Ectodermal cell (in vitro differentiated cells): Measurements from ENCODE around the gene RAD9A.

Experiments
- H3K27ac ChIP-seq: 2 replicates; pipeline ENCODE4 v1.7.0; 2013; ENCODE audit warnings: mild to moderate bottlenecking, low read depth, low read length; ENCODE audit not compliant: insufficient read depth, poor library complexity, severe bottlenecking
- H3K27me3 ChIP-seq: 2 replicates; pipeline ENCODE4 v1.7.0; 2013; ENCODE audit warnings: mild to moderate bottlenecking, low read length; ENCODE audit not compliant: insufficient read depth, control insufficient read depth, poor library complexity, severe bottlenecking
- H3K36me3 ChIP-seq: one replicate; pipeline ENCODE4 v1.7.0; 2013; ENCODE audit warnings: low read length; ENCODE audit not compliant: control insufficient read depth, insufficient read depth
- H3K4me1 ChIP-seq: one replicate; pipeline ENCODE4 v1.7.0; 2013; ENCODE audit warnings: low read length; ENCODE audit not compliant: control insufficient read depth, insufficient read depth
- H3K4me3 ChIP-seq: 2 replicates; pipeline ENCODE4 v1.7.0; 2013; ENCODE audit warnings: low read depth, low read length, control low read depth; ENCODE audit not compliant: insufficient read depth
- H3K9me3 ChIP-seq: 2 replicates; pipeline ENCODE4 v1.7.0; 2013; ENCODE audit warnings: mild to moderate bottlenecking, low read length, moderate library complexity; ENCODE audit not compliant: control insufficient read depth
- WGBS, 2 experiments: methylation state at CpG; one replicate each; pipeline ENCODE4 v1.1.7; 2013; ENCODE audit warnings: missing lambda C conversion rate in 2 of 2; 5-methylcytosine and 5-hydroxymethylcytosine counted together

Gene RAD9A

GRCh38 chr11:67351275-67352005, 40.3 kb upstream of the RAD9A start:
- Histone ChIP-seq H3K4me1 (peaks cover 25% of the 10 kb centered on the region), H3K36me3 (no peaks in the 10 kb centered on the region)
- WGBS, 2 experiments, result 57 to 62% methylated on average over 11 of the region's 11 CpGs

GRCh38 chr11:67352546-67353316, 39.1 kb upstream of the RAD9A start:
- H3K27ac ChIP-seq, result peak overlapping the region; percentile 73
- no peaks in the 10 kb centered on the region for H3K9me3 ChIP-seq
- peaks cover 30% of the 10 kb centered on the region for H3K4me1 ChIP-seq
- H3K27me3 ChIP-seq, result no peaks in the 10 kb centered on the region
- no peaks in the 10 kb centered on the region for H3K36me3 ChIP-seq
- WGBS, 2 experiments, result 36 to 37% methylated on average over 25 of the region's 25 CpGs
- H3K4me3 ChIP-seq, result peak overlapping the region; percentile 61

More at GRCh38 chr11:67351275-67352005, 40.3 kb upstream of the RAD9A start:
- H3K4me3 ChIP-seq, result no peak overlapping the region
- no peaks in the 10 kb centered on the region for H3K9me3 ChIP-seq
- no peaks in the 10 kb centered on the region for H3K27me3 ChIP-seq
- H3K27ac ChIP-seq, result no peak overlapping the region

GRCh38 chr11:67353317-67354074, 38.3 kb upstream of the RAD9A start, which contains the start of gene POLD4:
Gene POLD4, minus strand, starts transcription at chr11:67353546. Its CDS starts 147 bp downstream, at chr11:67353399.
- H3K27ac ChIP-seq, result peak within 1 kb of the TSS; percentile 73
- H3K36me3 ChIP-seq, result no peaks in the 10 kb centered on the region
- no peaks in the 10 kb centered on the region for H3K9me3 ChIP-seq
- peak within 1 kb of the TSS; percentile 61 for H3K4me3 ChIP-seq
- WGBS, 2 experiments, result 0% methylated on average over 37 of the region's 37 CpGs
- H3K4me1 ChIP-seq, result peaks cover 30% of the 10 kb centered on the region
- no peaks in the 10 kb centered on the region for H3K27me3 ChIP-seq

- no peaks in the 10 kb centered on the region for H3K9me3 ChIP-seq
- 48 to 51% methylated on average over 7 to 8 of the region's 8 CpGs for WGBS, 2 experiments
- no peaks in the 10 kb centered on the region for H3K36me3 ChIP-seq
- H3K27me3 ChIP-seq, result no peaks in the 10 kb centered on the region
- H3K27ac ChIP-seq, result peak overlapping the region; percentile 55
- H3K4me1 ChIP-seq, result peaks cover 30% of the 10 kb centered on the region
- H3K4me3 ChIP-seq, result peak overlapping the region; percentile 61
Measured at GRCh38 chr11:67354075-67355022, 37.4 kb upstream of the RAD9A start.

GRCh38 chr11:67355023-67355793, 36.6 kb upstream of the RAD9A start:
- Histone ChIP-seq H3K4me3 (no peak overlapping the region), H3K4me1 (peaks cover 30% of the 10 kb centered on the region), H3K36me3 (no peaks in the 10 kb centered on the region), H3K27ac (no peak overlapping the region), H3K27me3 (no peaks in the 10 kb centered on the region), H3K9me3 (no peaks in the 10 kb centered on the region)
- 86 to 87% methylated on average over 11 of the region's 11 CpGs for WGBS, 2 experiments

GRCh38 chr11:67355794-67356386, 35.9 kb upstream of the RAD9A start:
- Histone ChIP-seq H3K27ac (no peak overlapping the region), H3K4me1 (peaks cover 30% of the 10 kb centered on the region)

GRCh38 chr11:67356387-67356863, 35.4 kb upstream of the RAD9A start:
- H3K4me1 ChIP-seq, result peaks cover 30% of the 10 kb centered on the region
- H3K4me3 ChIP-seq, result no peak overlapping the region
- no peaks in the 10 kb centered on the region for H3K9me3 ChIP-seq
- H3K27ac ChIP-seq, result no peak overlapping the region
- H3K36me3 ChIP-seq, result no peaks in the 10 kb centered on the region
- H3K27me3 ChIP-seq, result no peaks in the 10 kb centered on the region
- WGBS, 2 experiments, result 41 to 42% methylated on average over 4 of the region's 4 CpGs

More at GRCh38 chr11:67355794-67356386, 35.9 kb upstream of the RAD9A start:
- no peak overlapping the region for H3K4me3 ChIP-seq
- no peaks in the 10 kb centered on the region for H3K27me3 ChIP-seq
- no peaks in the 10 kb centered on the region for H3K36me3 ChIP-seq
- WGBS, 2 experiments, result 79 to 81% methylated on average over 4 of the region's 4 CpGs
- H3K9me3 ChIP-seq, result no peaks in the 10 kb centered on the region

- Histone ChIP-seq H3K9me3 (no peaks in the 10 kb centered on the region), H3K4me1 (peaks cover 30% of the 10 kb centered on the region), H3K27ac (no peak overlapping the region), H3K36me3 (no peaks in the 10 kb centered on the region), H3K27me3 (no peaks in the 10 kb centered on the region), H3K4me3 (no peak overlapping the region)
- WGBS, 2 experiments, result 22 to 24% methylated on average over 3 of the region's 3 CpGs
Measured at GRCh38 chr11:67356864-67357561, 34.8 kb upstream of the RAD9A start.
